VCaP (cell line): ENCODE data around the gene FLYWCH2.
A peak's percentile ranks its signal among the peaks of the same experiment; 100 is the strongest.

ENCODE experiments used
- H3K27ac ChIP-seq: fragments of 450-650 bp; 2 replicates; pipeline ENCODE4 v1.5.1; 2017
- TF ChIP-seq, protein P1 (sequence below): fragments of 450-650 bp; conservative IDR thresholded peaks from 2 replicates; pipeline ENCODE4 v1.5.1; 2017; ENCODE audit warnings: mild to moderate bottlenecking, moderate library complexity

Gene FLYWCH2

DNA sequence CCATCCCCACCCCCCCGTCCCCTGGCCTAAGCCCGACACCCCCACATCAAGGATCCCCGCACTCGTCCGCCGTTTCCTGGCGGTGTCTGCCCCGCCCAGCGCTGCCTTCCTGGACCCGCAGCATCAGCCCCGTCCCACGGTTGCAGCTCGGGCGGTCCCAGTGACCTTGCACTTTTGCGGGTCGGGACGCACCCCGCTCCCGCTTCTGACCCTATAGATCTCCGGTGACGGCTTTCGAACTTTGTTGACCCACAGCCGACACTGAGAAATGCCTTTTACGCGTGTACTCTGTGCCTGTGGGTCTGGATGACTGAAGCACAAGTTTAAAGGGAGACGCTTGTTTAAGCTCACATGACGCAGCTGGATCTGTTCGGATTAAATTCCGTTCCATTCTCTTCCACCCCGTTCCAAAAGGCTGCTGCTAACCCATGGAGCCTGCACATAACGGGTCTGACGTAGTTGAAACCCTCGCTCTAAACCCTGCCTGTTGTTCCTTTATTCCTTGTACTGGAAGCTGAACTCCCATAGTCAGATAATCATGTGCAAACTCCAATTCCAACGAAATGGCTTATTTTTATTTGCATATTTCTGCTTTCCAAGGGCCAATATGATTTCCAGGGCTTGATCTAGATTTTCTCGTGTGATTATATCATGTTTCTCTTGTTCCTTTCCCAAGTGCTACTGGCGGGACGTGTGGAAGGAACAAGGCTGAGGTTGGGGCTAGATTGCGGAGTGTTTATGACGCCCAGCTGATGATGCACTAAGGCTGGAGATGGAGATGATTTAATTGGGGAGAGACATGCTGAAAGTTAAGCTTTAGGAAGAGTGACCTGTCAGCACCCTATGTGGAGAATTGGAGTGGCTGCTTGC lies 29.6 kb downstream of the FLYWCH2 start:
- H3K27ac ChIP-seq = peak overlapping the region; percentile 65; the same call in 1 of the 2 replicates
- TF ChIP-seq, protein P1, sequence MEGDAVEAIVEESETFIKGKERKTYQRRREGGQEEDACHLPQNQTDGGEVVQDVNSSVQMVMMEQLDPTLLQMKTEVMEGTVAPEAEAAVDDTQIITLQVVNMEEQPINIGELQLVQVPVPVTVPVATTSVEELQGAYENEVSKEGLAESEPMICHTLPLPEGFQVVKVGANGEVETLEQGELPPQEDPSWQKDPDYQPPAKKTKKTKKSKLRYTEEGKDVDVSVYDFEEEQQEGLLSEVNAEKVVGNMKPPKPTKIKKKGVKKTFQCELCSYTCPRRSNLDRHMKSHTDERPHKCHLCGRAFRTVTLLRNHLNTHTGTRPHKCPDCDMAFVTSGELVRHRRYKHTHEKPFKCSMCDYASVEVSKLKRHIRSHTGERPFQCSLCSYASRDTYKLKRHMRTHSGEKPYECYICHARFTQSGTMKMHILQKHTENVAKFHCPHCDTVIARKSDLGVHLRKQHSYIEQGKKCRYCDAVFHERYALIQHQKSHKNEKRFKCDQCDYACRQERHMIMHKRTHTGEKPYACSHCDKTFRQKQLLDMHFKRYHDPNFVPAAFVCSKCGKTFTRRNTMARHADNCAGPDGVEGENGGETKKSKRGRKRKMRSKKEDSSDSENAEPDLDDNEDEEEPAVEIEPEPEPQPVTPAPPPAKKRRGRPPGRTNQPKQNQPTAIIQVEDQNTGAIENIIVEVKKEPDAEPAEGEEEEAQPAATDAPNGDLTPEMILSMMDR = no peak

DNA sequence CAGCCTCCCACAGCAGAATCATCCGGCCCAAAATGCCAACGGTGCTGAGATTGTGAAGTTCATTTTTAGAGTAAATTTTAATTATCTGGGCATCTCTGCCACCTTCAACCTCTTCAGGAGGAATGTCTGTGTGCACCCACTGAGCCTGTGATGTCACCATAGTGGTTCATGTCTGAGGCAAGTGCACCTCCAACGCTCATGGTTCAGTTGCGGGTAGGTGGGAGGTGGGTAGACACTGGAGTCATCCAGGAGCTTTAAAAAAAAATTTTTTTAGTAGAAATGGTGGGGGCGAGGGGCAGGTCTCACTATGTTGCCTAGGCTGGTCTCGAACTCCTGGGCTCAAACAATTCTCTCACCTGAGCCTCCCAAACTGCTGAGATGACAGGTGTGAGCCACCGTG lies 30.6 kb downstream of the FLYWCH2 start:
- TF ChIP-seq, protein P1 = no peak
- no peak overlapping the region for H3K27ac ChIP-seq

DNA sequence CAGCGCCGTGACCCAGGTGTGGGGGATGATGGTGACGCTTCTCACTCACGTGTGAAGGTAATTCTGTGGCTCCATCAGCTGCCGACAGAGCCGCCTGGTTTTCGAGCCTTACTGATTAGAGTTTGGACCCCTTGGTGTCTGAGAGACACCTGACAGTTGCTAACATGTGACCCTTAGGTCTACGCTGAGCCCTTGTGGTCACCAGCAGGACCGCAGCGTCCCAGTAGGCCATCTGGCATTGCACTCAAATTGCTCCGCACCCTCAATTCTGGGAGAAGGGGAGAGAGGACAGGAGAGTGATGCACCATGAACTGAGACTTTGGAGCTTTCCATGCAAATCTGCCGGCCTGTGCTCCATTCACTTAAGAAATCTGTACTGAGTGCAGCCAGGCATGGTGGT lies 31.2 kb downstream of the FLYWCH2 start:
- no peak overlapping the region for H3K27ac ChIP-seq
- TF ChIP-seq, protein P1 = no peak

DNA sequence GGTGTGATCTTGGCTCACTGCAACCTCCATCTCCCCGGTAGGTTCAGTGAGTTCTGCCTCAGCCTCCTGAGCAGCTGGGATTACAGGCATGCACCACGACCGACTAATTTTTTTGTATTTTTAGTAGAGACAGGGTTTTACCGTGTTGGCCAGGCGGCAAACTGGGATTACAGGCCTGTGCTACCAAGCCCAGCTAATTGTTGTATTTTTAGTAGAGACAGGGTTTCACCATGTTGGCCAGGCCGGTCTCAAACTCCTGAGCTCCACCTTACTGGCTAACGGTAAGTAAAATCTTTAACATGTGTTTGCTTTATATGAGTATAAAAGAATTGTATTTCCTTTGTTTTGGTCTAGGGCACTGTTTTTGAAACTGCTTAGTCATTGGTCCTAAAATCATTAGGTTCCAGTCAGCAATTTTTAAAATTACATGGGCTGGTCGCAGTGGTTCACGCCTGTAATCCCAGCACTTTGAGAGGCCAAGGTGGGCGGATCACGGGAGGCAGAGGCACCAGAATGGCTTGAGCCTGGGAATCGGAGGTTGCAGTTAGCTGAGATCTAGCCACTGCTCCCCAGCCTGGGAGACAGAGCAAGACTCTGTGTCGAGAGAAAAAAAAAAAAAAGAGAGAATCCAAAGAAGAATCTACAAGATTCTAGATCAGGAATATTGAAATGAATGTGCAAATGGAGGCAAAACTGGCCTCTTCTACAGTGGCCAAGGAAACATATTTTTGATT lies 32.3 kb downstream of the FLYWCH2 start:
- TF ChIP-seq, protein P1 = no peak

DNA sequence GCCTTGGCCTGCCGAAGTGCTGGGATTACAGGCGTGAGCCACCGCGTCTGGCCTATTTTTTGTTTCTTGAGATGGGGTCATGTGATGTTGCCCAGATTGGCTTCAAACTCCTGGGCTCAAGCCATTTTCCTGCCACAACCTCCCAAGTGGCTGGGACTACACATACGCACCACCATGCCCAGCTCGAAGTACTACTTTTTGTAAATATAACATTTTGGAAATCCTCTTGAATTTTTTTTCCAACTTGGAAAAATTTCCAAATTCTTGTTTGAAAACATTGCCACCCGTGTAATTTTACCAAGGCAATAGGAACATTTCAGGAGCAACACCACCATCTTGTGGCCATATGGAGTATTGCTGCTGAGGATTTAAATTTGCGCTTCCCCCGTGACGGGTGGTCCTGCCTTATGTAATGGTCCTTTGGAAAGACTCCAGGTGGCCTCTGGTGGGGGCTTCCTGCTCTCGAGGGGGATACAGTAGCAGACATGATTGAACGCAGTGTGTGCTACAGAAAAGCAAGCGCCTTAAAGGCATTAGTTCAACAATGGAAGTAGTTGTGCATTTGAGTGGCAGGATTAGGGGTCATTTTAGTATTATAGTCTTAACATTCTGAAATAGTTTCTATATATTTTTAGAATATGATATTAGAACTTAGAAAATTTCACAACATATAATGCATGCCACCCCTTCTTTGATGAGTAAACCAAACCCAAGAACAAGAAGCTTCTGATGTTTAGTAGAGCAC lies 36.7 kb downstream of the FLYWCH2 start:
- H3K27ac ChIP-seq = no peak overlapping the region; the same call in 1 of the 2 replicates
- TF ChIP-seq, protein P1 = peak; percentile 80

More for the DNA sequence above, 32.3 kb downstream of the FLYWCH2 start:
- H3K27ac ChIP-seq = no peak overlapping the region

DNA sequence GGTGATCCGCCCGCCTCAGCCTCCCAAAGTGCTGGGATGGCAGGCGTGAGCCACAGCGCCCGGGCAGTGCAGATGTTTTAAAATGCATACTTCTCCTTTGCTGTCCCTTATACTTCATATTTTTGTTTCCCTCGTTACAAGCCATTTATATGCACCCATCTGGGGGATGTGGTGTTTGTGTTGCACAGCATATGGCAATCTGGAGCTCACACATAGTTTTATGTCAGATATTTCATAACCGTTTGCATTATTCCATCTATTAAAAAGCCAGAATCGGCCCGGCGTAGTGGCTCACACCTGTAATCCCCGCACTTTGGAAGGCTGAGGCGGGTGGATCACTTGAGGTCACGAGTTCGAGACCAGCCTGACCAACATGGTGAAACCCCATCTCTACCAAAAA lies 40.5 kb downstream of the FLYWCH2 start:
- H3K27ac ChIP-seq = no peak overlapping the region
- TF ChIP-seq, protein P1 = no peak
